GM12874 (cell line): ENCODE results near the gene SEMA4F.
A peak's percentile ranks its signal among the peaks of the same experiment; 100 is the strongest.

Experiments
- CTCF ChIP-seq: IDR thresholded peaks from 2 replicates; pipeline ENCODE4 v1.5.1; 2011; ENCODE audit warnings: low read depth, mild to moderate bottlenecking, control low read depth, low read length, moderate library complexity; ENCODE audit not compliant: insufficient read depth

SEMA4F gene

GRCh38 chr2:74646834-74647482 lies 7.1 kb upstream of the SEMA4F start:
- no peak for TF ChIP-seq CTCF

- 0 out of 2 replicates have a peak, but pooled peaks have one; percentile 2 for TF ChIP-seq CTCF
Measured at GRCh38 chr2:74648009-74648443, 6.0 kb upstream of the SEMA4F start, which contains the start of gene M1AP. Gene M1AP, minus strand, starts transcription at chr2:74648330. Its CDS starts 8,055 bp downstream, at chr2:74640275.

GRCh38 chr2:74653589-74653984 lies 460 bp upstream of the SEMA4F start:
- TF ChIP-seq CTCF = no peak

GRCh38 chr2:74655579-74655978 lies 1.5 kb downstream of the SEMA4F start:
- TF ChIP-seq CTCF = no peak

GRCh38 chr2:74658516-74658915 lies 4.5 kb downstream of the SEMA4F start:
- no peak for TF ChIP-seq CTCF

GRCh38 chr2:74659462-74659861 lies 5.4 kb downstream of the SEMA4F start:
- TF ChIP-seq CTCF = no peak

GRCh38 chr2:74668087-74668486 lies 14.0 kb downstream of the SEMA4F start:
- no peak for TF ChIP-seq CTCF
